HG03108 (cell line): Measurements from ENCODE around the gene MOGAT2.
"Not testable (repeated sequence)": the region's sequence is repeated elsewhere in the genome, so short reads cannot be mapped to it uniquely, and the experiment has no call there.

Experiments
- ATAC-seq: cut with Tn5 transposase; IDR thresholded peaks from one replicate; pipeline ENCODE4 v1.9.1; 2021; ENCODE audit warnings: moderate library complexity; ENCODE audit not compliant: unreplicated experiment

MOGAT2 gene

GRCh38 chr11:75718419-75719339, 1.0 kb downstream of the MOGAT2 start:
- no peak for ATAC-seq

- ATAC-seq = no peak
Measured at GRCh38 chr11:75719340-75720239, 2.0 kb downstream of the MOGAT2 start.

GRCh38 chr11:75720639-75721038, 3.0 kb downstream of the MOGAT2 start:
- no peak for ATAC-seq

- ATAC-seq = no peak
Measured at GRCh38 chr11:75721852-75722668, 4.4 kb downstream of the MOGAT2 start.

- no peak for ATAC-seq
Measured at GRCh38 chr11:75722669-75723042, 5.0 kb downstream of the MOGAT2 start.

- no peak for ATAC-seq
Measured at GRCh38 chr11:75725547-75726320, 8.1 kb downstream of the MOGAT2 start.

GRCh38 chr11:75728992-75729391, 11.4 kb downstream of the MOGAT2 start:
- no peak for ATAC-seq

- ATAC-seq = no peak
Measured at GRCh38 chr11:75731095-75731494, 13.5 kb downstream of the MOGAT2 start.

GRCh38 chr11:75733071-75733430, 15.4 kb downstream of the MOGAT2 start:
- ATAC-seq = no peak

- no peak for ATAC-seq
Measured at GRCh38 chr11:75733431-75734107, 15.9 kb downstream of the MOGAT2 start.

GRCh38 chr11:75734491-75735180, 17.0 kb downstream of the MOGAT2 start:
- no peak for ATAC-seq

- ATAC-seq = no peak
Measured at GRCh38 chr11:75735181-75735845, 17.7 kb downstream of the MOGAT2 start.

- ATAC-seq = no peak
Measured at GRCh38 chr11:75737314-75737713, 19.7 kb downstream of the MOGAT2 start.

- no peak for ATAC-seq
Measured at GRCh38 chr11:75740681-75741080, 23.0 kb downstream of the MOGAT2 start.

GRCh38 chr11:75743159-75743558, 25.5 kb downstream of the MOGAT2 start:
- ATAC-seq = not testable (repeated sequence)

- ATAC-seq = no peak
Measured at GRCh38 chr11:75743711-75744563, 26.3 kb downstream of the MOGAT2 start.

- ATAC-seq = no peak
Measured at GRCh38 chr11:75745807-75746206, 28.2 kb downstream of the MOGAT2 start.
